Mesenchymal stem cell (in vitro differentiated cells and primary cell): ENCODE data around the gene KCND2.
"Not testable (repeated sequence)": the region's sequence is repeated elsewhere in the genome, so short reads cannot be mapped to it uniquely, and the experiment has no call there.

ENCODE experiments used
- DNase-seq: peaks from one replicate; pipeline ENCODE4 v3.0.0-alpha.2; 2013
- H2AFZ ChIP-seq: one replicate; pipeline ENCODE4 v1.6.1; 2013; ENCODE audit warnings: low read depth, mild to moderate bottlenecking, control low read depth, inconsistent platforms, low read length, moderate library complexity
- H2AK5ac ChIP-seq: 2 replicates; pipeline ENCODE4 v1.6.1; 2013; ENCODE audit warnings: low read length, moderate library complexity, mild to moderate bottlenecking, inconsistent platforms; ENCODE audit not compliant: severe bottlenecking
- H2BK120ac ChIP-seq: one replicate; pipeline ENCODE4 v1.6.1; 2013; ENCODE audit warnings: low read depth, mild to moderate bottlenecking, inconsistent platforms, low read length, moderate library complexity
- H2BK12ac ChIP-seq, 2 experiments: one replicate each; pipeline ENCODE4 v1.6.1; 2013; ENCODE audit warnings: inconsistent platforms in 2 of 2, low read length in 2 of 2, mild to moderate bottlenecking in 2 of 2, moderate library complexity in 2 of 2, control low read depth in 1 of 2
- H2BK15ac ChIP-seq: one replicate; pipeline ENCODE4 v1.6.1; 2013; ENCODE audit warnings: mild to moderate bottlenecking, low read depth, inconsistent platforms; ENCODE audit not compliant: poor library complexity, severe bottlenecking
- H2BK5ac ChIP-seq: 2 replicates; pipeline ENCODE4 v1.6.1; 2013; ENCODE audit warnings: low read depth, mild to moderate bottlenecking, low read length, control low read depth, inconsistent platforms; ENCODE audit not compliant: poor library complexity, severe bottlenecking
- H3K14ac ChIP-seq, 2 experiments: one replicate each; pipeline ENCODE4 v1.6.1; 2013; ENCODE audit warnings: inconsistent platforms in 2 of 2, low read length in 2 of 2, control low read depth in 1 of 2, mild to moderate bottlenecking in 1 of 2, moderate library complexity in 1 of 2
- H3K18ac ChIP-seq, 2 experiments: one replicate each; pipeline ENCODE4 v1.6.1; 2013; ENCODE audit warnings: inconsistent platforms in 2 of 2, low read length in 2 of 2, control low read depth in 1 of 2, low read depth in 1 of 2, mild to moderate bottlenecking in 1 of 2
- H3K23ac ChIP-seq, 2 experiments: one replicate each; pipeline ENCODE4 v1.6.1; 2013; ENCODE audit warnings: inconsistent platforms in 2 of 2, low read length in 2 of 2, mild to moderate bottlenecking in 2 of 2, moderate library complexity in 2 of 2, control low read depth in 1 of 2
- H3K27ac ChIP-seq: 2 replicates; pipeline ENCODE4 v1.5.1; 2013; ENCODE audit warnings: mild to moderate bottlenecking, moderate library complexity, low read length, control low read depth, inconsistent platforms; ENCODE audit not compliant: poor library complexity, severe bottlenecking
- H3K27me3 ChIP-seq, 2 experiments: 2 replicates each; pipeline versions ENCODE4 v1.6.1 to v1.7.0; 2013; ENCODE audit warnings: low read length in 2 of 2, mild to moderate bottlenecking in 2 of 2, moderate library complexity in 2 of 2, control low read depth in 1 of 2, inconsistent platforms in 1 of 2; ENCODE audit not compliant: control insufficient read depth in 1 of 2, insufficient read depth in 1 of 2
- H3K36me3 ChIP-seq, 2 experiments: 2 replicates each; pipeline versions ENCODE4 v1.6.1 to v1.7.0; 2013; ENCODE audit warnings: low read length in 2 of 2, control low read depth in 1 of 2, inconsistent platforms in 1 of 2, low read depth in 1 of 2, mild to moderate bottlenecking in 1 of 2; ENCODE audit not compliant: insufficient read depth in 2 of 2, control insufficient read depth in 1 of 2
- H3K4ac ChIP-seq, 2 experiments: one replicate each; pipeline ENCODE4 v1.6.1; 2013; ENCODE audit warnings: inconsistent platforms in 2 of 2, low read length in 2 of 2, mild to moderate bottlenecking in 2 of 2, moderate library complexity in 2 of 2, control low read depth in 1 of 2, low read depth in 1 of 2
- H3K4me1 ChIP-seq: 2 replicates; pipeline ENCODE4 v1.6.1; 2013; ENCODE audit warnings: low read depth, low read length, control low read depth; ENCODE audit not compliant: control insufficient read depth, insufficient read depth
- H3K4me2 ChIP-seq: 2 replicates; pipeline ENCODE4 v1.6.1; 2013; ENCODE audit warnings: low read length, mild to moderate bottlenecking, inconsistent platforms; ENCODE audit not compliant: poor library complexity, severe bottlenecking
- H3K4me3 ChIP-seq, 2 experiments: 2 replicates each; pipeline versions ENCODE4 v1.5.1 to v1.7.0; 2013; ENCODE audit warnings: low read length in 2 of 2, mild to moderate bottlenecking in 2 of 2, control low read depth in 1 of 2, low read depth in 1 of 2; ENCODE audit not compliant: insufficient read depth in 1 of 2
- H3K79me1 ChIP-seq: replicated peaks from 2 replicates; pipeline ENCODE4 v1.6.1; 2013; ENCODE audit warnings: mild to moderate bottlenecking, control low read depth, low read length, inconsistent platforms; ENCODE audit not compliant: poor library complexity, severe bottlenecking
- H3K9ac ChIP-seq: 2 replicates; pipeline ENCODE4 v1.7.0; 2013; ENCODE audit warnings: mild to moderate bottlenecking, low read length, moderate library complexity
- H3K9me3 ChIP-seq: 2 replicates; pipeline ENCODE4 v1.7.0; 2013; ENCODE audit warnings: mild to moderate bottlenecking, low read length; ENCODE audit not compliant: control insufficient read depth
- H4K8ac ChIP-seq: one replicate; pipeline ENCODE4 v1.6.1; 2013; ENCODE audit warnings: inconsistent platforms, mild to moderate bottlenecking, low read length, moderate library complexity
- H4K91ac ChIP-seq: one replicate; pipeline ENCODE4 v1.6.1; 2013; ENCODE audit warnings: mild to moderate bottlenecking, low read length, inconsistent platforms
- WGBS: methylation state at CpG from one replicate; pipeline ENCODE4 v1.1.7; 2013; ENCODE audit warnings: mixed read lengths; 5-methylcytosine and 5-hydroxymethylcytosine counted together

Gene KCND2

DNA sequence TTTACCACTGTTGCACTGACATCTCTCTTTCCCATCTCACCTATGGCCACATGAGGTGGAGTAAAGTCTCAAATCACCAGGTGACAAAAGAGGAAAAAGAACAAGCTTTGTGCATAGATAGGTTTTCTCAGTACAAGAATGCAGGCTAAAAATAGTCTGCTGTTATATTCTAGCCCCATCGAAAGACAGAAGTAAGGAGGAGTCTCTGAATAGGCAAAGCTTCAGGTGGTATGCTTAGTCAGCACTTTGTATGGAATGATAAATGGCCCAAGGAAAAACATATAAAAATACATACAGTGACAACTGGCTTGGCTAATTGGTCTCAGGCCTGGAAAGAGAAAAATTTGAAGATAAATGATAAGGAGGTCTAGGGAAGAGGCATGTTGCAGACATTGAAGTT is 39.6 kb upstream of the KCND2 start:
- Histone ChIP-seq H3K23ac (no peak overlapping the region), H3K9me3 (no peaks in the 10 kb centered on the region), H2AK5ac (no peak overlapping the region), H3K18ac (no peak overlapping the region), H4K8ac (no peak overlapping the region), H3K14ac (no peak overlapping the region), H3K4ac (no peak overlapping the region), H3K27ac (no peak overlapping the region), H3K36me3 (no peaks in the 10 kb centered on the region), H2BK5ac (no peak overlapping the region), H2BK120ac (no peak overlapping the region), H2BK15ac (no peak overlapping the region), H3K79me1 (no peaks in the 10 kb centered on the region), H2AFZ (no peak overlapping the region), H3K9ac (no peak overlapping the region), H4K91ac (no peak overlapping the region), H3K4me1 (no peaks in the 10 kb centered on the region), H3K4me3 (no peak overlapping the region), H2BK12ac (no peak overlapping the region), H3K27me3 (no peaks in the 10 kb centered on the region), H3K4me2 (no peak overlapping the region)
- 92% methylated on average over 1 of the region's 1 CpG for WGBS
- no peak for DNase-seq

DNA sequence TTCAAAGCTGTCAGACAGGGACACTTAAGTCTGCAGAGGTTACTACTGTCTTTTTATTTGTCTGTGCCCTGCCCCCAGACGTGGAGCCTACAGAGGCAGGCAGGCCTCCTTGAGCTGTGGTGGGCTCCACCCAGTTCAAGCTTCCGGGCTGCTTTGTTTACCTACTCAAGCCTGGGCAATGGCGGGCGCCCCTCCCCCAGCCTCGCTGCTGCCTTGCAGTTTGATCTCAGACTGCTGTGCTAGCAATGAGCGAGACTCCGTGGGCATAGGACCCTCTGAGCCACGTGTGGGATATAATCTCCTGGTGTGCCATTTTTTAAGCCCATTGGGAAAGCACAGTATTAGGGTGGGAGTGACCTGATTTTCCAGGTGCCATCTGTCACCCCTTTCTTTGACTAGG is 32.6 kb upstream of the KCND2 start:
- not testable (repeated sequence) for H3K79me1 ChIP-seq, H3K9me3 ChIP-seq, H3K4me3 ChIP-seq, H3K27ac ChIP-seq, H3K4ac ChIP-seq, H3K9ac ChIP-seq, H3K23ac ChIP-seq, H4K91ac ChIP-seq, H3K14ac ChIP-seq, H3K4me2 ChIP-seq, H3K18ac ChIP-seq, H2BK120ac ChIP-seq, H2BK15ac ChIP-seq, H2AFZ ChIP-seq, H2AK5ac ChIP-seq, H4K8ac ChIP-seq, H3K27me3 ChIP-seq, H3K4me1 ChIP-seq, DNase-seq, H2BK5ac ChIP-seq, H3K36me3 ChIP-seq, H2BK12ac ChIP-seq
- 89% methylated on average over 3 of the region's 8 CpGs for WGBS

DNA sequence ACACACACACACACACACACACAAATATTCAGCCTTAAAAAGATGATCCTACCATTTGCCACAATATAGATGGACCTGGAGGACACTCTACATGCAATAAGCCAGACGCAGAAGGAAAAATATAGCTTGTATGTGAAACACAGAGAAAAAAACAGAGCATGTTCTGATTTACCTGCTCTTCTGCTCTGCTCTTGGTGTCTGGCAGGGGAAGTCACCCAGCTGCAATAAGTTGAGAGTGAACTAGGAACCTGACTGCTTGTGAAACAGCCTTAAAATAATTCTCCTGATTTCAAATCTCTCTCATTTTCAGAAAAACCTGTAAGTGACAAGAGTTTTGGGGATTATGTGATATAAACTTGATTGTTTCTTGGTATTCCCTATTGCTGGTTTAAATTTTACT is 31.0 kb upstream of the KCND2 start:
- no peak overlapping the region for H3K4me2 ChIP-seq
- H3K18ac ChIP-seq: no peak overlapping the region
- no peaks in the 10 kb centered on the region for H3K79me1 ChIP-seq
- H2BK12ac ChIP-seq: no peak overlapping the region
- no peak overlapping the region for H2AFZ ChIP-seq
- no peaks in the 10 kb centered on the region for H3K4me1 ChIP-seq
- no peak for DNase-seq
- no peak overlapping the region for H3K4ac ChIP-seq
- no peak overlapping the region for H2BK120ac ChIP-seq
- H3K14ac ChIP-seq: no peak overlapping the region
- WGBS: 100% methylated on average over 1 of the region's 1 CpG
- H2AK5ac ChIP-seq: no peak overlapping the region
- no peaks in the 10 kb centered on the region for H3K36me3 ChIP-seq
- H3K4me3 ChIP-seq: no peak overlapping the region
- H3K9ac ChIP-seq: no peak overlapping the region
- no peak overlapping the region for H2BK5ac ChIP-seq
- H4K91ac ChIP-seq: no peak overlapping the region
- H3K9me3 ChIP-seq: peaks cover 7% of the 10 kb centered on the region
- no peaks in the 10 kb centered on the region for H3K27me3 ChIP-seq
- no peak overlapping the region for H2BK15ac ChIP-seq
- H4K8ac ChIP-seq: no peak overlapping the region
- H3K23ac ChIP-seq: no peak overlapping the region
- no peak overlapping the region for H3K27ac ChIP-seq

DNA sequence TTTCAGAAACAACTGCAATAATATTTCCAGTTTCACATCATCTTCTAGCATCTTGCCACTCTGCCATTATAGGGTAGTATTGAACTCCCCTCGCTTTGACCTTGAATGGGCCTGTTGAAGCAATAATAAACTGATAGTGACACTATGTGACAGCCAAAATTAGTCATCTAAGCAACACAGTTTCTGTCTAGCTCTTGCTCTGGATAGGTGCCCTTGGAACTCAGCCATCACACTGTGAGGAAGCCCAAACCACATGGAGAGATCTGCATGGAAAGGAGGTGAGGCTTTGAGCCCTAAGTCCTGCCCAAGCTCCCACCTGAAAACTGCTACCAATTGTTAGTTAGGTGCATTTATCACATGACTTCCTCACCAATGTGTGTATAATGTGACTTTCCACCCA is 18.1 kb upstream of the KCND2 start:
- no peak overlapping the region for H2BK12ac ChIP-seq
- no peak overlapping the region for H3K23ac ChIP-seq
- no peak for DNase-seq
- no peaks in the 10 kb centered on the region for H3K27me3 ChIP-seq
- H3K4me3 ChIP-seq: no peak overlapping the region
- no peak overlapping the region for H3K4me2 ChIP-seq
- H3K14ac ChIP-seq: no peak overlapping the region
- no peak overlapping the region for H4K8ac ChIP-seq
- H3K27ac ChIP-seq: no peak overlapping the region
- no peak overlapping the region for H3K18ac ChIP-seq
- no peak overlapping the region for H2BK5ac ChIP-seq
- peaks cover 28% of the 10 kb centered on the region for H3K9me3 ChIP-seq
- 100% methylated on average over 1 of the region's 1 CpG for WGBS
- H3K79me1 ChIP-seq: no peaks in the 10 kb centered on the region
- H2BK15ac ChIP-seq: no peak overlapping the region
- no peak overlapping the region for H3K4ac ChIP-seq
- no peaks in the 10 kb centered on the region for H3K36me3 ChIP-seq
- H2AFZ ChIP-seq: no peak overlapping the region
- no peak overlapping the region for H3K9ac ChIP-seq
- H2AK5ac ChIP-seq: no peak overlapping the region
- no peak overlapping the region for H4K91ac ChIP-seq
- H2BK120ac ChIP-seq: no peak overlapping the region
- H3K4me1 ChIP-seq: no peaks in the 10 kb centered on the region
